Measurements from ENCODE around the gene REM2. TPM values are rescaled to one million over a fixed set of nuclear protein-coding genes. Genes with fewer than 3 reads are reported as not detected.

The REM2 gene
- total RNA-seq, 1 experiment from 2014 or later, result 0.98 TPM

DNA sequence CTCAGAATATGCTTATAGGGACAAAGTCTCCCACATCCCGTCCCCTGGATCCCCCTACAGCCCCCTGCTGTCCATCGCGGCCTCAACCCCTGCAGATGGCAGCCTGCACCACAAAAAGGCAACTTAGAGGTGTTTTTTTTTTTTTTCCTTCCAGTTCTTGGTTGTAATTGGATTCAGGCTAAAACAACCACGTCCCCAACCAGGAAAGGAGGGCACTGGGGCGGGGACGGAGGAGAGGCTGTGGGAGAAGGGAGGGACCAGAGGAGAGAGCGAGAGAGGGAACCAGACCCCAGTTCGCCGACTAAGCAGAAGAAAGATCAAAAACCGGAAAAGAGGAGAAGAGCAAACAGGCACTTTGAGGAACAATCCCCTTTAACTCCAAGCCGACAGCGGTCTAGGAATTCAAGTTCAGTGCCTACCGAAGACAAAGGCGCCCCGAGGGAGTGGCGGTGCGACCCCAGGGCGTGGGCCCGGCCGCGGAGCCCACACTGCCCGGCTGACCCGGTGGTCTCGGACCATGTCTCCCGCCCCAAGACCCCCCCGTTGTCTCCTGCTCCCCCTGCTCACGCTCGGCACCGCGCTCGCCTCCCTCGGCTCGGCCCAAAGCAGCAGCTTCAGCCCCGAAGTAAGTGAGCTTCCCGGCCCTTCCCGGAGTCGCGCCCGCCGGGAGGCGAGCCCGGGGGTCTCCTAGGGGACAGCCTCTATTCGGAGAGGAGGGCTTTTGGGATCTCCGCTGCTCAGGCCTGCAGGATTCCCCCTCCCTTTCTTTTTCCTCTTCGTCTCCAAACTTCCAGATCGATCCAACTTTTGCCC is 46.5 kb upstream of the REM2 start, which contains the start of gene MMP14:
TSS of gene MMP14 (plus strand) at position 285 of the 813 bp plus-strand sequence. CDS start at position 518, 233 bp downstream.
- Histone ChIP-seq H3K4me1 (replicated peaks; ENCODE audit: insufficient read depth) (no peaks in the 10 kb centered on the region), H3K9me2 (ENCODE audit: insufficient read depth) (no peaks in the 10 kb centered on the region), H3K4me3 (peak within 1 kb of the TSS; percentile 57; the same call in 1 of the 2 replicates), H3K9me3 (ENCODE audit: insufficient read depth, low read depth) (no peaks in the 10 kb centered on the region), H3K36me3 (ENCODE audit: low read depth) (no peaks in the 10 kb centered on the region), H2AFZ (peak within 1 kb of the TSS; percentile 81), H4K20me1 (ENCODE audit: insufficient read depth) (no peaks in the 10 kb centered on the region), H3K4me2 (peak within 1 kb of the TSS; percentile 58), H3F3A (ENCODE audit: insufficient read depth, low read depth) (no peaks in the 10 kb centered on the region), H3K79me2 (ENCODE audit: low read depth) (no peaks in the 10 kb centered on the region), H3K27me3 (ENCODE audit: insufficient read depth, low read depth) (no peaks in the 10 kb centered on the region), H3K27ac (no peak within 1 kb of the TSS)
- TF ChIP-seq EZH2 (IDR thresholded peaks at IDR 0.05; ENCODE audit: low read depth), result no peak
- no peak for DNase-seq
- TSS peak; percentile 13 for BruUV-seq (replicated peaks)
- POLR2A ChIA-PET (ENCODE audit: unreplicated experiment), result interaction anchor here (0.7 kb wide), 1 partner anchor 313 kb away, joined by 3 read pairs; no protein-coding TSS in a partner anchor
- CTCF ChIA-PET, result no interaction called here
- intact Hi-C loops (cut with micrococcal nuclease; ENCODE audit: unreplicated experiment), result no loop called here

DNA sequence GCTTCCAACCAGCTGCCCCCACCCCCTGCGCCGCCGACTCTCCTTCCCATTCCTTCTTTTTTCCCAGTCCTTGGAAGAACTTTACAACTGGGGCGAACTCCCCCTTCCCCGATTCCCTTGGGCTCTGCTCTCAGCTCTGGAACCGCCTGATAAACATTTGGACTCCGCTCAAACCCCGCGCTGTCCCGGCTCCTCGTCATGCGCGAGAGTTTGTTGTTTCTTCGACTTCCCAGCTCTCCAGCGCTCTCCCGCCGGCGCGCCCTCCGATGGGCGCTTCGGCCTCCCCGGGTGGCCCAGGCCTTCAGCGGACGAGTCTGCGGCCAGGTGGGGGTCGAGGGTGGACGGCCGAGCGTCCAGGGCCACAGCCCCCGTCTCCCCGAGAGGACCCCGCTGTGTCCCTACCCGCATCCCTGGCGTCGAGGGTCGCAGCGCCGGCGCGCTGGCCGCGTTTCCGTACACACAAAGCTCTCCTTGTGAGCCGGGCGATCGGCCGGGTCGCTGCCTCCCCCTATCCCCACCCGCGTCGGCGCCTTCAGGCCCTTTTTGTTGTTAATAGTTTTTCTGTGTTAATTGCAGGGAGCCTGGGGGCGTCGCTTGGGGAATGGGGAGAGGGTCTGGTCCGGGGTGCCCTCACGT is 45.8 kb upstream of the REM2 start:
- Histone ChIP-seq H3K9me2 (ENCODE audit: insufficient read depth) (no peaks in the 10 kb centered on the region), H3K36me3 (ENCODE audit: low read depth) (no peaks in the 10 kb centered on the region), H3K4me3 (peak overlapping the region; percentile 57; the same call in 1 of the 2 replicates), H2AFZ (peak overlapping the region; percentile 81), H3K79me2 (ENCODE audit: low read depth) (no peaks in the 10 kb centered on the region), H3K4me1 (replicated peaks; ENCODE audit: insufficient read depth) (no peaks in the 10 kb centered on the region), H4K20me1 (ENCODE audit: insufficient read depth) (no peaks in the 10 kb centered on the region), H3K27ac (no peak overlapping the region), H3K9me3 (ENCODE audit: insufficient read depth, low read depth) (no peaks in the 10 kb centered on the region), H3K4me2 (peak overlapping the region; percentile 58), H3F3A (ENCODE audit: insufficient read depth, low read depth) (no peaks in the 10 kb centered on the region), H3K27me3 (ENCODE audit: insufficient read depth, low read depth) (no peaks in the 10 kb centered on the region)
- TF ChIP-seq, protein P1, sequence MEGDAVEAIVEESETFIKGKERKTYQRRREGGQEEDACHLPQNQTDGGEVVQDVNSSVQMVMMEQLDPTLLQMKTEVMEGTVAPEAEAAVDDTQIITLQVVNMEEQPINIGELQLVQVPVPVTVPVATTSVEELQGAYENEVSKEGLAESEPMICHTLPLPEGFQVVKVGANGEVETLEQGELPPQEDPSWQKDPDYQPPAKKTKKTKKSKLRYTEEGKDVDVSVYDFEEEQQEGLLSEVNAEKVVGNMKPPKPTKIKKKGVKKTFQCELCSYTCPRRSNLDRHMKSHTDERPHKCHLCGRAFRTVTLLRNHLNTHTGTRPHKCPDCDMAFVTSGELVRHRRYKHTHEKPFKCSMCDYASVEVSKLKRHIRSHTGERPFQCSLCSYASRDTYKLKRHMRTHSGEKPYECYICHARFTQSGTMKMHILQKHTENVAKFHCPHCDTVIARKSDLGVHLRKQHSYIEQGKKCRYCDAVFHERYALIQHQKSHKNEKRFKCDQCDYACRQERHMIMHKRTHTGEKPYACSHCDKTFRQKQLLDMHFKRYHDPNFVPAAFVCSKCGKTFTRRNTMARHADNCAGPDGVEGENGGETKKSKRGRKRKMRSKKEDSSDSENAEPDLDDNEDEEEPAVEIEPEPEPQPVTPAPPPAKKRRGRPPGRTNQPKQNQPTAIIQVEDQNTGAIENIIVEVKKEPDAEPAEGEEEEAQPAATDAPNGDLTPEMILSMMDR (conservative IDR thresholded peaks at IDR 0.05), result no peak
- TF ChIP-seq EZH2 (IDR thresholded peaks at IDR 0.05; ENCODE audit: low read depth), result no peak
- BruUV-seq (replicated peaks), result no TSS peak
- POLR2A ChIA-PET (ENCODE audit: unreplicated experiment), result interaction anchor here (0.7 kb wide), 1 partner anchor 314 kb away, joined by 3 read pairs; no protein-coding TSS in a partner anchor
- CTCF ChIA-PET, result interaction anchor here (0.7 kb wide), 1 partner anchor 240 kb away, joined by 3 read pairs; no protein-coding TSS in a partner anchor
- intact Hi-C loops (cut with micrococcal nuclease; ENCODE audit: unreplicated experiment), result no loop called here
- DNase-seq, result no peak

DNA sequence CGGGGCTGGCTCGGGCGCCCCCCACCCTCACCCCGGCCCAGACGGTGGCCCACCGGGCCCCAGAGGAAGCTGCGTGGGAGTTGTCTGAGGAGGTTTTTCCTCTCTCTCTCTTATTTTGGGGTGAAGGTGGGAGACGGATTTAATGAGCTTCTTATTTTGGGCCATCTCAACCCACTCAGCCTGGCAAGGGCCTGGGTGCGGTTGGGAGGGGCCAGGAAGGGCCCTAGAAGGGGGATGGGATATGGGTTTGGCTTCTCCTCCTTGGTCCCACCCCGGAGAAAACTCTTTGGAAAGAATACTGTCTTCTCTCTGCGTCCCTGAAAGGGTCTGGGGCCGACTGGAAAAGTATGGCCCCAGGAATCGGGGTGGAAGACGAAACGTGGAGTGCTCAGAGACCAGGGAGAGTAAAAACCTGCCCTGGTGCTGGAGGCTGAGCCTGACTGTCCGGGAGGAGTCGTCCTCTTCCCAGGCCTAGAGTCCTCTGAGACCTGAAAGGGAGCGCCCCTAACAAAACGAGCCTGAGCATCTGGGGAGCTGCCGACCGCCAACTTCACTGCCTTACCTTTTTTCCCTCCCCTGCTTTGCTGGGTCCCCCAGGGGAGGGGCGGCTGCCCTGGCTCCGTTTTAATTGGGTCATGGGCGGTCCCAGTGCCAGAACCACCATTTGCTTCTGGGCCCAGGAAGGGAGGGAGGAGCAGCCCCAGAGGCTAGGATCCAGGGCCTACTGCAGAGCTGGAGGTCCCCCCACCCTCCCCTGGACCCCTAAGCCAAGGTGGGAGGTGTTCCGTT is 45.1 kb upstream of the REM2 start:
- Histone ChIP-seq H3K9me3 (ENCODE audit: insufficient read depth, low read depth) (no peaks in the 10 kb centered on the region), H2AFZ (no peak overlapping the region), H3K4me3 (no peak overlapping the region; the same call in 1 of the 2 replicates), H3K9me2 (ENCODE audit: insufficient read depth) (no peaks in the 10 kb centered on the region), H3K36me3 (ENCODE audit: low read depth) (no peaks in the 10 kb centered on the region), H3K27ac (no peak overlapping the region), H3K4me2 (peak overlapping the region; percentile 58; the same call in 1 of the 2 replicates), H3K79me2 (ENCODE audit: low read depth) (no peaks in the 10 kb centered on the region), H3K4me1 (replicated peaks; ENCODE audit: insufficient read depth) (no peaks in the 10 kb centered on the region), H4K20me1 (ENCODE audit: insufficient read depth) (no peaks in the 10 kb centered on the region), H3F3A (ENCODE audit: insufficient read depth, low read depth) (no peaks in the 10 kb centered on the region), H3K27me3 (ENCODE audit: insufficient read depth, low read depth) (no peaks in the 10 kb centered on the region)
- CTCF ChIA-PET, result interaction anchor here (0.7 kb wide), 1 partner anchor 239 kb away, joined by 3 read pairs; no protein-coding TSS in a partner anchor
- TF ChIP-seq, protein P1 (conservative IDR thresholded peaks at IDR 0.05), result no peak
- TF ChIP-seq EZH2 (IDR thresholded peaks at IDR 0.05; ENCODE audit: low read depth), result no peak
- DNase-seq, result no peak
- no TSS peak for BruUV-seq (replicated peaks)
- POLR2A ChIA-PET (ENCODE audit: unreplicated experiment), result no interaction called here
- intact Hi-C loops (cut with micrococcal nuclease; ENCODE audit: unreplicated experiment), result no loop called here

All from PC-9 (cell line).